ENCODE data around the gene ASCL1.
A peak's percentile ranks its signal among the peaks of the same experiment; 100 is the strongest.

- TF ChIP-seq CTCF (IDR thresholded peaks at IDR 0.05; ENCODE audit: insufficient read depth, low read length, poor library complexity, severe bottlenecking): peak; percentile 89
- no peak for TF ChIP-seq EZH2phosphoT487 (conservative IDR thresholded peaks at IDR 0.05; ENCODE audit: low read length)
These were observed 8.5 kb upstream of the ASCL1 start for GRCh38 chr12:102948941-102949352.

All from SU-DHL-6 (cell line).